HEK293 (cell line): ENCODE measurements around the gene ZC3H10.

Experiments used
- CTCF ChIA-PET: fragments of 350-600 bp; formaldehyde crosslinking; extraction: SDS; loops from one replicate; lab custom pipeline; 2021; ENCODE audit warnings: antibody characterized with exemption; lab: Yijun Ruan, JAX
- POLR2A ChIA-PET: fragments of 300-600 bp; formaldehyde crosslinking; extraction: SDS; loops from one replicate; lab custom pipeline; 2020; ENCODE audit warnings: antibody characterized with exemption, inconsistent platforms; lab: Yijun Ruan, JAX
- H3K27ac ChIP-seq: fragments of 200-500 bp; sonication (Bioruptor generic); 2 replicates; pipeline ENCODE4 v1.5.1; 2014; ENCODE audit warnings: low read depth, low read length, control low read depth, inconsistent platforms; ENCODE audit errors: extremely low read depth
- H3K36me3 ChIP-seq, 2 experiments: fragments of 200-500 bp in 1 of 2; sonication (Bioruptor generic) in 1 of 2; 1 replicate in 1 of 2; 2 replicates in 1 of 2; pipeline ENCODE4 v1.5.1; 2014 to 2017; ENCODE audit warnings: inconsistent platforms in 2 of 2, low read length in 2 of 2; ENCODE audit not compliant: control insufficient read depth in 2 of 2, insufficient read depth in 1 of 2
- H3K4me1 ChIP-seq: fragments of 200-500 bp; sonication (Bioruptor generic); 2 replicates; pipeline ENCODE4 v1.5.1; 2014; ENCODE audit warnings: mild to moderate bottlenecking, low read length, inconsistent platforms; ENCODE audit not compliant: control insufficient read depth, insufficient read depth
- H3K4me3 ChIP-seq: 2 replicates; pipeline ENCODE4 v1.5.1; 2011; ENCODE audit warnings: low read depth, mild to moderate bottlenecking, control low read depth, low read length, moderate library complexity
- H3K9me3 ChIP-seq: fragments of 200-500 bp; sonication (Bioruptor generic); 2 replicates; pipeline ENCODE4 v1.5.1; 2014; ENCODE audit warnings: low read depth, low read length, inconsistent platforms; ENCODE audit not compliant: control insufficient read depth, insufficient read depth
- BCL11B ChIP-seq: fragments of 450-650 bp; formaldehyde crosslinking; IDR thresholded peaks from 2 replicates; pipeline ENCODE4 v1.5.1; 2016; ENCODE audit warnings: low read depth, missing biosample characterization, missing genetic modification characterization
- FEZF1 ChIP-seq: fragments of 450-650 bp; formaldehyde crosslinking; IDR thresholded peaks from 2 replicates; pipeline ENCODE4 v1.5.1; 2016; ENCODE audit warnings: missing biosample characterization, missing genetic modification characterization
- KLF8 ChIP-seq: fragments of 450-650 bp; formaldehyde crosslinking; IDR thresholded peaks from 2 replicates; pipeline ENCODE4 v1.5.1; 2016; ENCODE audit warnings: missing biosample characterization, missing genetic modification characterization
- MYNN ChIP-seq: fragments of 450-650 bp; formaldehyde crosslinking; IDR thresholded peaks from 2 replicates; pipeline ENCODE4 v1.5.1; 2016; ENCODE audit warnings: missing biosample characterization, missing genetic modification characterization, borderline replicate concordance
- REPIN1 ChIP-seq: fragments of 450-650 bp; formaldehyde crosslinking; IDR thresholded peaks from 2 replicates; pipeline ENCODE4 v1.5.1; 2017; ENCODE audit warnings: missing biosample characterization, missing genetic modification characterization, low read depth
- SCRT1 ChIP-seq: fragments of 450-650 bp; formaldehyde crosslinking; IDR thresholded peaks from 2 replicates; pipeline ENCODE4 v1.5.1; 2016; ENCODE audit warnings: missing biosample characterization, missing genetic modification characterization, borderline replicate concordance
- SCRT2 ChIP-seq: fragments of 450-650 bp; formaldehyde crosslinking; IDR thresholded peaks from 2 replicates; pipeline ENCODE4 v1.5.1; 2016; ENCODE audit warnings: missing biosample characterization, missing genetic modification characterization
- SETDB1 ChIP-seq: IDR thresholded peaks from one replicate; pipeline ENCODE4 v1.6.1; 2017; ENCODE audit warnings: mild to moderate bottlenecking, low read length, moderate library complexity, mixed read lengths; ENCODE audit not compliant: insufficient read length
- ZBTB11 ChIP-seq: fragments of 450-650 bp; formaldehyde crosslinking; conservative IDR thresholded peaks from 2 replicates; pipeline ENCODE4 v1.5.1; 2016; ENCODE audit warnings: low read depth, missing biosample characterization, missing genetic modification characterization
- ZBTB49 ChIP-seq: fragments of 450-650 bp; formaldehyde crosslinking; IDR thresholded peaks from 2 replicates; pipeline ENCODE4 v1.5.1; 2016; ENCODE audit warnings: missing biosample characterization, missing genetic modification characterization, low read depth
- ZEB2 ChIP-seq: fragments of 450-650 bp; formaldehyde crosslinking; IDR thresholded peaks from 2 replicates; pipeline ENCODE4 v1.5.1; 2016; ENCODE audit warnings: missing biosample characterization, missing genetic modification characterization
- ZNF138 ChIP-seq: fragments of 450-650 bp; formaldehyde crosslinking; IDR thresholded peaks from 2 replicates; pipeline ENCODE4 v1.5.1; 2016; ENCODE audit warnings: missing biosample characterization, missing genetic modification characterization, borderline replicate concordance
- ZNF341 ChIP-seq: fragments of 450-650 bp; formaldehyde crosslinking; IDR thresholded peaks from 2 replicates; pipeline ENCODE4; 2016; ENCODE audit warnings: low read depth, missing biosample characterization, missing genetic modification characterization
- ZNF362 ChIP-seq: fragments of 450-650 bp; formaldehyde crosslinking; IDR thresholded peaks from 2 replicates; pipeline ENCODE4 v1.5.1; 2016; ENCODE audit warnings: missing biosample characterization, missing genetic modification characterization
- ZNF426 ChIP-seq: fragments of 450-650 bp; formaldehyde crosslinking; IDR thresholded peaks from 2 replicates; pipeline ENCODE4 v1.5.1; 2017; ENCODE audit warnings: missing biosample characterization, missing genetic modification characterization, mild to moderate bottlenecking, inconsistent platforms, moderate library complexity
- ZNF558 ChIP-seq: fragments of 450-650 bp; formaldehyde crosslinking; IDR thresholded peaks from 2 replicates; pipeline ENCODE4 v1.5.1; 2016; ENCODE audit warnings: missing biosample characterization, missing genetic modification characterization
- ZNF571 ChIP-seq: fragments of 450-650 bp; formaldehyde crosslinking; IDR thresholded peaks from 2 replicates; pipeline ENCODE4 v1.5.0; 2017; ENCODE audit warnings: missing biosample characterization, missing genetic modification characterization
- ZNF677 ChIP-seq: fragments of 450-650 bp; IDR thresholded peaks from 2 replicates; pipeline ENCODE4 v1.5.0; 2018; ENCODE audit warnings: missing biosample characterization, mild to moderate bottlenecking, missing genetic modification characterization, moderate library complexity
- TF ChIP-seq, protein P1 (sequence below): sonication (generic); formaldehyde crosslinking; IDR thresholded peaks from 2 replicates; pipeline ENCODE4 v1.8.1; 2022; ENCODE audit warnings: mild to moderate bottlenecking, moderate library complexity, missing genetic modification reagents
- TF ChIP-seq, protein P2 (sequence below): fragments of 450-650 bp; formaldehyde crosslinking; IDR thresholded peaks from 2 replicates; pipeline ENCODE4 v1.5.1; 2017; ENCODE audit warnings: missing biosample characterization, missing genetic modification characterization
- TF ChIP-seq, protein P3 (sequence below): fragments of 450-650 bp; formaldehyde crosslinking; IDR thresholded peaks from 2 replicates; pipeline ENCODE4 v1.5.1; 2017; ENCODE audit warnings: missing biosample characterization, mild to moderate bottlenecking, missing genetic modification characterization, moderate library complexity

Gene ZC3H10

GRCh38 chr12:56098592-56098991 lies 19.5 kb upstream of the ZC3H10 start:
- TF ChIP-seq KLF8 (tag by site-specific recombination) (no peak), SETDB1 (no peak), ZNF558 (no peak), ZBTB11 (tag by site-specific recombination) (no peak), ZNF426 (tag by site-specific recombination) (no peak), SCRT2 (peak; percentile 78), MYNN (no peak), ZBTB49 (no peak), ZNF341 (0 out of 2 replicates have a peak, but pooled peaks have one; percentile 25), SCRT1 (tag by site-specific recombination) (0 out of 2 replicates have a peak, but pooled peaks have one; percentile 50), REPIN1 (tag by site-specific recombination) (no peak)
- TF ChIP-seq, protein P1, sequence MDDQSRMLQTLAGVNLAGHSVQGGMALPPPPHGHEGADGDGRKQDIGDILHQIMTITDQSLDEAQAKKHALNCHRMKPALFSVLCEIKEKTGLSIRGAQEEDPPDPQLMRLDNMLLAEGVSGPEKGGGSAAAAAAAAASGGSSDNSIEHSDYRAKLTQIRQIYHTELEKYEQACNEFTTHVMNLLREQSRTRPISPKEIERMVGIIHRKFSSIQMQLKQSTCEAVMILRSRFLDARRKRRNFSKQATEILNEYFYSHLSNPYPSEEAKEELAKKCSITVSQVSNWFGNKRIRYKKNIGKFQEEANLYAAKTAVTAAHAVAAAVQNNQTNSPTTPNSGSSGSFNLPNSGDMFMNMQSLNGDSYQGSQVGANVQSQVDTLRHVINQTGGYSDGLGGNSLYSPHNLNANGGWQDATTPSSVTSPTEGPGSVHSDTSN (CRISPR knock-in tag): no peak
- TF ChIP-seq, protein P2, sequence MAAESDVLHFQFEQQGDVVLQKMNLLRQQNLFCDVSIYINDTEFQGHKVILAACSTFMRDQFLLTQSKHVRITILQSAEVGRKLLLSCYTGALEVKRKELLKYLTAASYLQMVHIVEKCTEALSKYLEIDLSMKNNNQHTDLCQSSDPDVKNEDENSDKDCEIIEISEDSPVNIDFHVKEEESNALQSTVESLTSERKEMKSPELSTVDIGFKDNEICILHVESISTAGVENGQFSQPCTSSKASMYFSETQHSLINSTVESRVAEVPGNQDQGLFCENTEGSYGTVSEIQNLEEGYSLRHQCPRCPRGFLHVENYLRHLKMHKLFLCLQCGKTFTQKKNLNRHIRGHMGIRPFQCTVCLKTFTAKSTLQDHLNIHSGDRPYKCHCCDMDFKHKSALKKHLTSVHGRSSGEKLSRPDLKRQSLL (tag by site-specific recombination): no peak
- TF ChIP-seq, all 188 proteins: peak for 3
- Histone ChIP-seq H3K36me3 (peaks cover 0 to 16% of the 10 kb centered on the region in 2 experiments; a peak in 2 of 3 replicates), H3K4me3 (no peak overlapping the region), H3K9me3 (no peaks in the 10 kb centered on the region), H3K27ac (no peak overlapping the region), H3K4me1 (no peaks in the 10 kb centered on the region)
- ChIA-PET POLR2A (no interaction called here), CTCF (interaction anchor here (0.6 to 1.0 kb wide), 4 partner anchors 19 to 1448 kb away, joined by 3 to 8 read pairs (median 4); partner anchors contain the start of gene DCTN2)

- ChIA-PET POLR2A (no interaction called here), CTCF (interaction anchor here (0.5 to 1.0 kb wide), 2 partner anchors 38 to 363 kb away, joined by 4 read pairs; no protein-coding TSS in a partner anchor)
- no peak overlapping the region for H3K4me3 ChIP-seq
- no peaks in the 10 kb centered on the region for H3K4me1 ChIP-seq
- no peak overlapping the region for H3K27ac ChIP-seq
- H3K36me3 ChIP-seq: peaks cover 0 to 13% of the 10 kb centered on the region in 2 experiments; a peak in 2 of 3 replicates
- no peaks in the 10 kb centered on the region for H3K9me3 ChIP-seq
- TF ChIP-seq FEZF1 (tag by site-specific recombination) (no peak), ZNF362 (tag by site-specific recombination) (no peak), SCRT2 (no peak), ZNF677 (tag by site-specific recombination) (no peak), ZNF558 (no peak), BCL11B (no peak), ZNF571 (no peak), ZNF138 (tag by site-specific recombination) (no peak), ZBTB49 (no peak), ZEB2 (no peak)
- TF ChIP-seq, protein P3, sequence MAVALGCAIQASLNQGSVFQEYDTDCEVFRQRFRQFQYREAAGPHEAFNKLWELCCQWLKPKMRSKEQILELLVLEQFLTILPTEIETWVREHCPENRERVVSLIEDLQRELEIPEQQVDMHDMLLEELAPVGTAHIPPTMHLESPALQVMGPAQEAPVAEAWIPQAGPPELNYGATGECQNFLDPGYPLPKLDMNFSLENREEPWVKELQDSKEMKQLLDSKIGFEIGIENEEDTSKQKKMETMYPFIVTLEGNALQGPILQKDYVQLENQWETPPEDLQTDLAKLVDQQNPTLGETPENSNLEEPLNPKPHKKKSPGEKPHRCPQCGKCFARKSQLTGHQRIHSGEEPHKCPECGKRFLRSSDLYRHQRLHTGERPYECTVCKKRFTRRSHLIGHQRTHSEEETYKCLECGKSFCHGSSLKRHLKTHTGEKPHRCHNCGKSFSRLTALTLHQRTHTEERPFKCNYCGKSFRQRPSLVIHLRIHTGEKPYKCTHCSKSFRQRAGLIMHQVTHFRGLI: no peak
Observed at GRCh38 chr12:56099787-56100186, 18.3 kb upstream of the ZC3H10 start.
